Tibial nerve (tissue), 4 donors: ENCODE measurements around the gene SP3. TPM values are rescaled to one million over a fixed set of nuclear protein-coding genes. Genes with fewer than 3 reads are reported as not detected.

Source experiments
- DNase-seq, 2 donors: peaks; one replicate each; pipeline ENCODE4 v3.0.0-alpha.2; 2019; ENCODE audit warnings: low spot score in 2 of 2
- H3K27ac ChIP-seq, 4 donors: fragments of 200-600 bp; sonication (generic) in 3 of 4; one replicate each; pipeline ENCODE4 v1.5.1; 2017 to 2019; ENCODE audit warnings: mild to moderate bottlenecking in 1 of 4
- H3K27me3 ChIP-seq, 2 donors: fragments of 200-600 bp; sonication (generic) in 1 of 2; one replicate each; pipeline versions ENCODE4 v1.5.1 to v1.6.0; 2017 to 2019
- H3K36me3 ChIP-seq, 3 donors: fragments of 200-600 bp; sonication (generic); one replicate each; pipeline ENCODE4 v1.5.1; 2018 to 2019
- H3K4me1 ChIP-seq, 4 donors: fragments of 200-600 bp; sonication (generic) in 3 of 4; one replicate each; pipeline ENCODE4 v1.5.1; 2017 to 2019
- H3K4me3 ChIP-seq, 4 donors: fragments of 200-600 bp; sonication (generic) in 3 of 4; one replicate each; pipeline ENCODE4 v1.5.1; 2017 to 2019; ENCODE audit warnings: mild to moderate bottlenecking in 1 of 4, moderate library complexity in 1 of 4
- H3K9me3 ChIP-seq, 4 donors: fragments of 200-600 bp; sonication (generic) in 3 of 4; one replicate each; pipeline ENCODE4 v1.5.1; 2017 to 2019
- CTCF ChIP-seq, 5 experiments: fragments of 200-600 bp in 3 of 5; fragments of 450-650 bp in 2 of 5; sonication (generic) in 3 of 5; IDR thresholded peaks; one replicate each; pipeline ENCODE4 v1.5.1; 2016 to 2019; ENCODE audit warnings: antibody characterized with exemption in 5 of 5, mild to moderate bottlenecking in 3 of 5, moderate library complexity in 2 of 5
- EP300 ChIP-seq, 2 donors: sonication (generic); formaldehyde crosslinking; IDR thresholded peaks; one replicate each; pipeline ENCODE4 v1.6.1; 2017; ENCODE audit warnings: antibody characterized with exemption in 2 of 2, mild to moderate bottlenecking in 1 of 2
- POLR2A ChIP-seq, 2 donors: fragments of 450-650 bp; IDR thresholded peaks; one replicate each; pipeline ENCODE4 v1.6.1; 2017; ENCODE audit warnings: antibody characterized with exemption in 2 of 2, mild to moderate bottlenecking in 2 of 2, moderate library complexity in 2 of 2
- WGBS, 2 donors: methylation state at CpG; one replicate each; pipeline ENCODE4 v1.1.5; 2018; 5-methylcytosine and 5-hydroxymethylcytosine counted together
- total RNA-seq, 4 donors: library from RNA; depleted of rRNA; stranded (reverse); fragments of >200 nt; gene quantifications; one replicate each; pipeline ENCODE4 v1.1.0, GENCODE V29; 2016

Gene SP3
- total RNA-seq, 4 donors from 2014 or later: 72.5 to 152 (median 128) TPM

- TF ChIP-seq CTCF (IDR thresholded peaks at IDR 0.05) (no peak), EP300 (IDR thresholded peaks at IDR 0.05) (no peak), POLR2A (IDR thresholded peaks at IDR 0.05) (no peak)
- Histone ChIP-seq H3K36me3 (peaks cover 0 to 10% (median 0%) of the 10 kb centered on the region in 3 donors), H3K9me3 (no peaks in the 10 kb centered on the region), H3K27ac (no peak overlapping the region), H3K4me1 (peaks cover 0 to 93% (median 36%) of the 10 kb centered on the region in 4 donors), H3K27me3 (no peaks in the 10 kb centered on the region), H3K4me3 (no peak overlapping the region)
- DNase-seq: no peak
Measured at GRCh38 chr2:173948842-173949241, 16.3 kb downstream of the SP3 start.

GRCh38 chr2:173948198-173948597 is 17.0 kb downstream of the SP3 start:
- Histone ChIP-seq H3K9me3 (no peaks in the 10 kb centered on the region), H3K36me3 (peaks cover 0 to 5% (median 0%) of the 10 kb centered on the region in 3 donors), H3K4me3 (no peak overlapping the region), H3K27ac (no peak overlapping the region), H3K27me3 (no peaks in the 10 kb centered on the region), H3K4me1 (peaks cover 0 to 93% (median 37%) of the 10 kb centered on the region in 4 donors)
- 90 to 99% methylated on average over 2 of the region's 2 CpGs for WGBS, 2 donors
- DNase-seq: no peak
- TF ChIP-seq POLR2A (IDR thresholded peaks at IDR 0.05) (no peak), CTCF (IDR thresholded peaks at IDR 0.05) (no peak), EP300 (IDR thresholded peaks at IDR 0.05) (no peak)

- TF ChIP-seq POLR2A (IDR thresholded peaks at IDR 0.05) (no peak), EP300 (IDR thresholded peaks at IDR 0.05) (no peak), CTCF (IDR thresholded peaks at IDR 0.05) (no peak)
- WGBS, 2 donors: 57 to 63% methylated on average over 3 of the region's 3 CpGs
- no peak overlapping the region for H3K27ac ChIP-seq
- DNase-seq: no peak
- no peaks in the 10 kb centered on the region for H3K9me3 ChIP-seq
- H3K27me3 ChIP-seq: no peaks in the 10 kb centered on the region
- peaks cover 0 to 93% (median 45%) of the 10 kb centered on the region in 4 donors for H3K4me1 ChIP-seq
- no peak overlapping the region for H3K4me3 ChIP-seq
- H3K36me3 ChIP-seq: no peaks in the 10 kb centered on the region
Measured at GRCh38 chr2:173947131-173947530, 18.0 kb downstream of the SP3 start.

GRCh38 chr2:173943738-173944137 is 21.4 kb downstream of the SP3 start:
- WGBS, 2 donors: 93 to 97% methylated on average over 3 of the region's 3 CpGs
- no peak overlapping the region for H3K27ac ChIP-seq
- peaks cover 0 to 96% (median 36%) of the 10 kb centered on the region in 4 donors for H3K4me1 ChIP-seq

More at GRCh38 chr2:173943738-173944137, 21.4 kb downstream of the SP3 start:
- H3K36me3 ChIP-seq: no peaks in the 10 kb centered on the region
- no peaks in the 10 kb centered on the region for H3K27me3 ChIP-seq
- no peak for TF ChIP-seq CTCF (IDR thresholded peaks at IDR 0.05)
- TF ChIP-seq POLR2A (IDR thresholded peaks at IDR 0.05): no peak
- TF ChIP-seq EP300 (IDR thresholded peaks at IDR 0.05): no peak
- no peaks in the 10 kb centered on the region for H3K9me3 ChIP-seq
- no peak for DNase-seq
- H3K4me3 ChIP-seq: no peak overlapping the region
